Measurements from ENCODE around the gene PCNX3.

- TF ChIP-seq CTCF (IDR thresholded peaks at IDR 0.05; ENCODE audit: insufficient read depth, low read depth, low read length) (no peak), EZH2 (IDR thresholded peaks at IDR 0.05; ENCODE audit: insufficient read depth, low read length) (no peak)
Measured at GRCh38 chr11:65651339-65651588, 35.7 kb downstream of the PCNX3 start.
